CD4-positive, alpha-beta T cell treated with Interleukin-6 at 100 ng/mL for 8 hours (primary cell): Measurements from ENCODE around the gene WDR19.
"Not testable (repeated sequence)": the region's sequence is repeated elsewhere in the genome, so short reads cannot be mapped to it uniquely, and the experiment has no call there.

ENCODE experiments used
- DNase-seq: peaks from one replicate; pipeline ENCODE4 v3.0.0-alpha.2; 2020; ENCODE audit warnings: mixed read lengths, low spot score

WDR19 gene

GRCh38 chr4:39181905-39182638 lies at the start of gene WDR19:
Gene WDR19 (plus strand): TSS chr4:39182529. CDS start chr4:39182558, 29 bp downstream.
- peak; percentile 98 for DNase-seq

GRCh38 chr4:39133623-39134022 lies 48.7 kb upstream of the WDR19 start:
- DNase-seq = no peak

- DNase-seq = no peak
Measured at GRCh38 chr4:39134683-39135306, 47.5 kb upstream of the WDR19 start.

GRCh38 chr4:39138227-39138626 lies 44.1 kb upstream of the WDR19 start:
- not testable (repeated sequence) for DNase-seq

- no peak for DNase-seq
Measured at GRCh38 chr4:39146211-39146610, 36.1 kb upstream of the WDR19 start.

GRCh38 chr4:39154009-39154408 lies 28.3 kb upstream of the WDR19 start:
- DNase-seq = no peak

- no peak for DNase-seq
Measured at GRCh38 chr4:39157520-39157919, 24.8 kb upstream of the WDR19 start.

GRCh38 chr4:39166177-39166576 lies 16.2 kb upstream of the WDR19 start:
- DNase-seq = no peak

- DNase-seq = no peak
Measured at GRCh38 chr4:39166669-39167068, 15.7 kb upstream of the WDR19 start.

- DNase-seq = no peak
Measured at GRCh38 chr4:39169426-39169825, 12.9 kb upstream of the WDR19 start.

- DNase-seq = no peak
Measured at GRCh38 chr4:39170301-39170700, 12.0 kb upstream of the WDR19 start.

GRCh38 chr4:39178706-39179105 lies 3.6 kb upstream of the WDR19 start:
- no peak for DNase-seq

- DNase-seq = no peak
Measured at GRCh38 chr4:39179681-39180080, 2.6 kb upstream of the WDR19 start.

- not testable (repeated sequence) for DNase-seq
Measured at GRCh38 chr4:39180629-39181028, 1.7 kb upstream of the WDR19 start.

- no peak for DNase-seq
Measured at GRCh38 chr4:39181520-39181904, 817 bp upstream of the WDR19 start.

- no peak for DNase-seq
Measured at GRCh38 chr4:39201963-39202362, 19.6 kb downstream of the WDR19 start.

GRCh38 chr4:39204543-39204942 lies 22.2 kb downstream of the WDR19 start:
- no peak for DNase-seq

GRCh38 chr4:39205000-39205399 lies 22.7 kb downstream of the WDR19 start:
- no peak for DNase-seq

GRCh38 chr4:39205476-39205875 lies 23.1 kb downstream of the WDR19 start:
- DNase-seq = no peak

- DNase-seq = no peak
Measured at GRCh38 chr4:39227906-39228305, 45.6 kb downstream of the WDR19 start.

GRCh38 chr4:39228377-39228776 lies 46.0 kb downstream of the WDR19 start:
- DNase-seq = no peak

- no peak for DNase-seq
Measured at GRCh38 chr4:39230462-39230861, 48.1 kb downstream of the WDR19 start.

- DNase-seq = no peak
Measured at GRCh38 chr4:39231660-39232059, 49.3 kb downstream of the WDR19 start.

- DNase-seq = no peak
Measured at GRCh38 chr4:39232100-39232499, 49.8 kb downstream of the WDR19 start.
